COR-L47 (cell line): ENCODE measurements around the gene DMRTA2.
"Not testable (repeated sequence)": the region's sequence is repeated elsewhere in the genome, so short reads cannot be mapped to it uniquely, and the experiment has no call there.

ENCODE experiments used
- DNase-seq: peaks from one replicate; lab custom pipeline; 2025; lab: John Stamatoyannopoulos, UW

Gene DMRTA2

GRCh38 chr1:50381551-50381950 is 41.7 kb downstream of the DMRTA2 start:
- not testable (repeated sequence) for DNase-seq

GRCh38 chr1:50378770-50379169 is 44.5 kb downstream of the DMRTA2 start:
- no peak for DNase-seq

- no peak for DNase-seq
These were observed 49.7 kb downstream of the DMRTA2 start for GRCh38 chr1:50373532-50373931.

- DNase-seq, result no peak
These were observed 51.5 kb downstream of the DMRTA2 start for GRCh38 chr1:50371749-50372148.

GRCh38 chr1:50369830-50370229 is 53.4 kb downstream of the DMRTA2 start:
- DNase-seq, result no peak

- no peak for DNase-seq
These were observed 54.1 kb downstream of the DMRTA2 start for GRCh38 chr1:50369008-50369634.

GRCh38 chr1:50368179-50369007 is 54.9 kb downstream of the DMRTA2 start:
- peak; percentile 3 for DNase-seq
